ENCODE results near the gene POU6F2.

DNA sequence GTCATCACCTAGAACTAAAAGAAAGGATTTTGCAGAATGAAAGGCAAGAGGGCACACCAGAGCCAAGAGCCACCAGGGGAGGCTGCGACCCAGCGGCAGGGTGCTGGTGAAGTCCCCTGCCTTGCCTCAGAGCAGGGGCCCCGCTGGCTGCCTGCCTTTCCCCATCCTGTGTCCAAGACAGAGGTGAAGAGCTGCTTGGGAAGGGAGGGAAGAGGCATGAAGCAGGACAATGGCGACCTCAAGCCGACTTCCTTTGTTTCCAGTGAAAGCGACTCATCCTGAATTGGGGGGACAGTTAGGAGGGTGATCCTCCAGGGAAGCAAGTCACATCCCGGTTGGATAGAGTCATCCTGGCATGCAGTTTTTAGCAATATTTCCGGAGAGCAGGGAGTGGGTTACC, 333.0 kb downstream of the POU6F2 start:
- TF ChIP-seq EZH2 (IDR thresholded peaks at IDR 0.05; ENCODE audit: insufficient read depth, poor library complexity, severe bottlenecking) (no peak), EZH2phosphoT487 (IDR thresholded peaks at IDR 0.05; ENCODE audit: insufficient read depth, low read depth) (no peak)
